GM18505 (cell line): ENCODE data around the gene MOV10L1.

Experiments
- ATAC-seq: cut with Tn5 transposase; IDR thresholded peaks from one replicate; pipeline ENCODE4 v1.9.1; 2021; ENCODE audit not compliant: unreplicated experiment
- POLR2A ChIP-seq: IDR thresholded peaks from 4 replicates; pipeline ENCODE4 v1.6.1; 2011; ENCODE audit warnings: borderline replicate concordance; ENCODE audit not compliant: insufficient read depth, insufficient read length; ENCODE audit errors: extremely low read depth

Gene MOV10L1

DNA sequence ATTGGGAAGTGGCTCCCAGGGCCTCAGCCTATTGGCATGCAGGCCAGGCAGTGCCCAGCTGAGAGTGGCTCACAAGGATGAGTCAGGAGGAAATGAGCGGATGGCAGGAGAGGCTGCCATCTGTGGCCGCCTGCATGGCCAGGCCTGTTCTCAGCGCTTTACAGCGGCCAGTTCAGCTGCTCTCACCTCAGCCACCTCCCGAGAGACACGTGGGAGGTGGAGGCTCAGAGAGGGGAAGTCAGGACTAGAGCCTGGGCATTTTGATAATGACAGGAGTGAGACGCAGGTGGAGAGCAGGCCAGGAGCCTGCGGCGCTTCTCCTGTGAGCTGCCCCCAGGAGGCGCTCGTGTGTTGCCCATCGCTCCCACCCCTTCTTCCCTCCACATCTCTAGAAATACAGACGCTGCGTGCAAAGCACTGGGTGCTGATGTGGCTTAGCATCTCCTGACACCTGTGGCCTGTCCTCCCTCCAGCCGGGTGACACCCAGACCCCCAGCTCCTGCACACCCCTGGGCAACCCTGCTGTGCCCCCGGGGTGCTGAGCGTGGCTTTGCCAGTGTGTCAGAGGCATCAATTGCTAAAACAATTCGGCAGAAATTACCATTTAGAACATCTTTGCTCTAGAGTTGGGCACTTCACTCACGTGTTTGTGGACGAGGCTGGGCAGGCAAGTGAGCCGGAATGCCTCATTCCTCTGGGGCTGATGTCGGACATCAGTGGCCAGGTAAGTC lies 59.4 kb downstream of the MOV10L1 start:
- peak; percentile 50 for ATAC-seq
- TF ChIP-seq POLR2A: no peak

DNA sequence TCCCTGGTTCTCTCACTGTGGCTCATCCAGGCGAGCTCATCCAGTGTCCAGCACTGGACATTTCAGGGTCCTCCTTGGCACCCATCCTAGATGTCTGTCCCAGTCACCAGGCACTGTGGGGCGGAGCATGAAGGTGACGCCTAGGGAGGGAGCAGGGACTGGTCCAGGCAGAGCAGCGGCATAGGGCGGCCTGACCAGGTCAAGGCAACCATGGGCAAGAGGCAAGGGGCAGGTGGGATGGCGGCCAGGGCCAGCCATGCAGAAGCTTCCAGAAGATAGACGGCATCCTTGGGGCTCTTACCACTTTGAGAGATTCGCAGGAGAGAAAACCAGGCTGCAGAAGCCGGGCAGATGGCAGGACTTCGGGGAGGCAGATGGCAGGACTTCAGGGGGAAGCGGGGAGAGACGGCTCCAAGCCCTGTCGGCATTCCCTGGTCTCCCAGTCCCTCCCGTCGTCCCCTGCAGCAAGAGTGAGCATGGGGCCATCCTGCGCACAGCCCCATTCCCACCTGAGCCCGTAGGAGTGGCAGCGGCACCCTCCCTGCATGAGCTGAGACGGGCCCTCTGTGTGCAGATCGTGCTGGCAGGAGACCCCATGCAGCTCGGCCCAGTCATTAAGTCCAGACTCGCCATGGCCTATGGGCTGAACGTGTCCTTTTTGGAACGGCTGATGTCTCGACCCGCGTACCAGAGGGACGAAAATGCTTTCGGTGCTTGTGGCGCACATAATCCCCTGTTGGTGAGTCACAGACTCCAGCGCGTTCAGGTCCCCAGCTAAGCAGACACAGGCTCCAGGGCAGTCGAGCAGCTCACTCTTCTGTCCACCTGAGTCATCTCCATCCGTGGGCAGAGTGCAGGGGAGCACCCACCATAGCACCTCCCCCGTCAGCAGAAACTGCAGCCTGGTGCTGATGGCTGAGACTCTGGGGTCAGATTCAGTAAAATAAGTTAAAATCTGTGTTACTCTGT lies 60.6 kb downstream of the MOV10L1 start:
- no peak for ATAC-seq
- no peak for TF ChIP-seq POLR2A

DNA sequence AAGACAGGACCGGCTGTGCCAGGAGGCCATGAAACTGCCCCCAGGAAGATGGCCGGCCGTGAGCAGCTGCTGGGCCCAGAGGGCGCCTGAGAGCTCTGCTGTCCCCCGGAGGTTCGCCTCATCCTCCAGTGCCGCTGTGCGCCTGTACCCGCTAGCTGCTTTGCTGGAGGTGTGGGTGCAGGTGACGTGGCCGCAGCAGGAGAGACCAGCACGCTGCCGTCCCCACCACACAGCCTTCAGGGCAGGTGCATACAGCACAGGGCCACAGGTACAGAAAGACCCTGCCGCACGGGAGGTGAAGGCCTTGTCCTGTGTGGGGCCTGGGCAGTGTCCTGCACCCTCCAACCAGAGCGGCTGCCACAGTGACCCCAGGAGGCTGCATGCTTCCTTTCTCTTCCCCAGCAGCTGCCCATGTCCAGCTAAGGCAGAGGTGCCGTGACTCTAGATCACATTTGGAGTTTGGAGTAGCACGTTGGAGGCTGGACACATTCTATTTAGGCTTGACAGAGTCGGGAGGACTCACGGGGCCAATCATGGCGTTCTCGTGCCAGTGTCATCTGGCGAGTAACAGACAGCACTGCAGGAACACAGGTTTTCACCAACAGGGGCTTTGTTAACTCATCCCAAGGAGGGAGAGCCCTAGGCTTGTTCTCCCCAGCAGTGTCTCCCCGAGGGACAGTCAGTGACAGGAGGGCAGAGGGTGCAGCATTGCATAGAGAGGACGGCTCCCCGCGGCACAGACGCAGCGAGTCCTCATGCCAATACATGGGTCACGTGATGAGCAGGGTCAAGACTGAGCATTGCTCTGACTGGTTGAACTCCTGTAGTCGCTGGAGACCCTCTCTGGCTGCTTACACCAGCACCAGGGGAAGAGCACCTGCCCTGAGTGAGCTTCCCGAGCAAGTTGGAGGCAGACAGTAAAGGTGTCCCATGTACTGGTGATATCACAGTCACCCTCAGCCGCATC lies 62.0 kb downstream of the MOV10L1 start:
- no peak for TF ChIP-seq POLR2A
- ATAC-seq: no peak

DNA sequence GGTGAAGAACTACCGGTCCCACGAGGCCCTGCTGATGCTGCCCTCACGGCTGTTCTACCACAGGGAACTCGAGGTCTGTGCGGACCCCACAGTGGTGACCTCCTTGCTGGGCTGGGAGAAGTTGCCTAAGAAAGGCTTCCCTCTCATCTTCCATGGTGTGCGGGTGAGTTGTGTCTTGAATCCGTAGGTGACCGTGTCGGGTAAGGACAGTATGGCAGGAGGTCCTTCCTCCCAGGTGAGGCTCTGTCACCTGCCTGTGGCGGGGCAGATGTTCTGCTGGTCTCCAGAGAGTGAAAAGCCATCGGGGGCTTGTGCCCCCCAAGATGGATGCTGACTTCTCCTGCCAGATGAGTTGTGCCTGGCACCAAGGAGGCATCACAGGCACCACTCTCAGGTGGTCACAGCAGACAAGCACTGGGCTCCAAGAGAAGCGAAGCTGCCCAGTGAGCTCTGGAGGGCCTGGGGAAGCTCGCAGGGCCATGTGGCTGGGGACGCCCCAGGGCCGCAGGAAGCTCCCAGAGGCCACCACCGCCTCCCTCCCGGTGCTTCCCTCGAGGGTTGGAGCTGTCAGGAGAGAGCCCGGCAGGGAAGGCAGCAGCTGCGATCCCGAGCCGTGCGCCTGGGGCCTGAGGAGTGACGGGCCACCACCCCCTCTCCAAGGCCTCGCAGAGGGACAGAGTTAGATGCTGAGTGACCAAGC lies 63.4 kb downstream of the MOV10L1 start:
- ATAC-seq: no peak
- TF ChIP-seq POLR2A: no peak

DNA sequence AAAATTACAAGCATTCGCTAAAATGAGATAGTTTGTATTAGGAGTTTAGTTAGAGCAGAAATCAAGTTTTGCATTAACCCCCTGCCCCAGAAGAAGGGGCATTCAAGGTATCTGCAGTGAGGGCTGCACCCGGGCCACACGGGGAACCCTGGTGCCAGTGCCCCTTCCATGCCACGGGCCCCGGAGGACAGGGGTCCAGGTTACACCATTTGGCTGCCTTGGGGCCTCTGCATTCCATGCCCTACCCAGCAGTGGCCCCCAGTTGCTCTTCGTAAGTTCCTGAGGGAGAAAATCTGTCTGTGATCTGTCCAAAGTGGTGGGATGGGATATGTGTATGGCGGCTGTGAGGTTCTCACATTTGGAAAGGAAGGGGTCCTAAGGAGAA lies 63.9 kb downstream of the MOV10L1 start:
- no peak for TF ChIP-seq POLR2A
- no peak for ATAC-seq

DNA sequence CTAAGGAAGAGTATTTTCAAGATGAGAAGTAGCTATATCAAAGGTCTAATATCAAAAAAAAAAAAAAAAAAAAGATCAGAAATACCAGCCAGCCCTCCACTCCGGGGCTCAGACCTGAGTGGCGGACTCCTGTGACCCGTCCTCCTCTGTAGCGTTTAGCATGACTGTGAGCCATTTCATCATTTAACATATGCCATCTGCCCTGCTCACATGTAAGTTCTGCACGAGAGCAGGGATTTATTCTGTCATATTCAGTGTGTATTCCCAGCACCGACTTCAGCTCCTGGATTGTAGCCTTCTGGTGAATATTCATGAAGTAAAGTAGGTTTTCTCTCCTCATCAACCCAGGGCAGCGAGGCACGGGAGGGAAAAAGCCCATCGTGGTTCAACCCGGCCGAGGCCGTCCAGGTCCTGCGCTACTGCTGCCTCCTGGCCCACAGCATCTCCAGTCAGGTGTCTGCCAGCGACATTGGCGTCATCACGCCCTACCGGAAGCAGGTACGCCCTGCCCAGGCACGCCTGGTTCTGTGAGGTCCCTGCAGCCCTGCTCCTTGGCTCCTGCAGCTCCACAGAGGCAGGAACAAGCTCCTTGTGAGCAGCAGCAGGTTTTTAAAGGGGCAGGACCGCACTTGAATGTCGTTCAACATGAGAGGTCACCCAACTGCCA lies 68.0 kb downstream of the MOV10L1 start:
- no peak for ATAC-seq
- no peak for TF ChIP-seq POLR2A

DNA sequence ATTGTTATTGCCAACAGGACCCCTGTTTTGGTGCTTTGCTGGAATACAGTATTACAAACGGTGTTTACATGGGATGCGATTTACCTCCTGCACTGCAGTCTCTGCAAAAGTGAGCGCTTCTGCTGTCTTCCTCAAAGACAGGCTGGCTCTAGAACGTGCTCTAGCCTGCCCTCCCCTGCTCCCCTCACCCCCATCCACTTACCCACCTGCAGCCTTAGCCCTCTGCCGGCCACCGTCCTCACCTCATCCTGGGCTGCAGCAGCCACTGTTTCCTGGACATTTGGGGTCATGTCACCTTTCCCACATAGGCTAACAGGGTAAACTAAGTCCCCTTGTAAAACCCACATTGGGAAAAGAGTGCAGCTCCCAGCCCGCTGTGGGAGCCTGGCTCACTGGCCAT lies 71.1 kb downstream of the MOV10L1 start:
- no peak for ATAC-seq
- TF ChIP-seq POLR2A: no peak

DNA sequence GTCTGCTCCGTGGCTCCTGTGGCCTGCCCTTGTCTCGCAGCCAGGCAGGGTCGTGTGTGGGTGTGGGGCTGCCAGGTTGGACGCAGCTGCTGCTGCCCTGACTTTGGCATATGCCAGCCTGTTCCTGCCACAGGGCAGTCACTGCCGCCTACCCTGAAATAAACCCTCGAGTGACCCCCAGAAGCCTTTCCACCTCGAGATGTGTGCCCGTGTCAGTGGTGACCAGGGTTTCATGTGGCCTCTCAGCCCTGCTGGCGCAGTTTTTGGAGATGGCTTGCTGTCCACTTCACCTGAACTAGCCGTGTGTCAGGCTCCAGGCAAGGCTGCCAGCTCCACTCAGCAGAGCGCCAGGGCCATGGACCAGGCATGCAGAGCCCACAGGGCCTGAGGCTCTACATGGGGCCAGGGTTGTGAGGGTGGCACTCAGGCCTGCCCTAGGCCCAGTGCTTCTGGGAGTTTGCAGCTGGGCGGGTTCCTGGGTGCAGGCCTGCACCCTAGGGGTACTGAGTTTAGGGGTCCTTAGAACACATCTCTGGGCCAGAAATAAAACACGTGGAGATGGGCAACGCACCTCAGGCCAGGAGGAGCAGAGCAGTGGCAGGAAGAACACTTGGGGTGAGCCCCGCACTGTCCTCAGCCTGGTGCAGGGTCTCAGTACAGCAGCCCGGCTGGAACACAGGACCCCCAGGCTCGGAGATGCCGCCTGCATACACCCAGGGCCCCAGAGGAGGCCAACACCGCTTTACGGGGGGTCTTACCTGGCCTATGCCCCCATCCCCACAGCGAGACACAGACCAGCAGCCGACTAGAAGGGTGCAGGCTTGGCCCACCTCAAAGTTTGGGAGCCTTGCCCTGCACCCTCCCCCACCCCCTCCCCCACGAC lies 71.9 kb downstream of the MOV10L1 start:
- ATAC-seq: no peak
- TF ChIP-seq POLR2A: no peak

DNA sequence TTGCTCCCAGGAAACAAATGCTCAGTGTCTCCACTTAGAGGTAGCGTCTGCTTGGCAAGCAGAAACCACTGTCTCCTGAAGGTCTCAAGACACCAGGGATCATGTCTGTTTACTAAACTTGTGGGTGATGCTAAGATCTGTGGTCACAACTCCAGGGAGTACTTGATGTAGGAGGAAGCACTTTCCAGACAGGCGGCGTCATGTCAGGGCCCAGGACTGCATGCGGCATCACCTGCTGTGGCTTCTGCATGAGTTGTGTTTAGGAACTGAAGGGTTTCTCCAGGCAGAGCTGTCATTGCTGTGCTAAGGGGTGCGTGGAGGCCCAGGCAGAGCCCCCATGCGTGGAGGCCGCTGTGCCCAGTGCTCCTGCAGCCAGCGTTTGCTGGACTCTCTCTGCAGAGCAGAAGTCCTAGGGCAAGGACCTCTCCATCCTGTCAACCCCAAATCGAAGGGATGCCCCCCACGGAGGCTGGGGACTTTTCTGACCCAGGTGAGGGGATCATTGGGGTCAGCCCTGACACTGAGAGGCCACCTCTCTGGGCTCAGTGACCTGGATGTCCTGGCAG lies 72.7 kb downstream of the MOV10L1 start:
- ATAC-seq: no peak
- no peak for TF ChIP-seq POLR2A

DNA sequence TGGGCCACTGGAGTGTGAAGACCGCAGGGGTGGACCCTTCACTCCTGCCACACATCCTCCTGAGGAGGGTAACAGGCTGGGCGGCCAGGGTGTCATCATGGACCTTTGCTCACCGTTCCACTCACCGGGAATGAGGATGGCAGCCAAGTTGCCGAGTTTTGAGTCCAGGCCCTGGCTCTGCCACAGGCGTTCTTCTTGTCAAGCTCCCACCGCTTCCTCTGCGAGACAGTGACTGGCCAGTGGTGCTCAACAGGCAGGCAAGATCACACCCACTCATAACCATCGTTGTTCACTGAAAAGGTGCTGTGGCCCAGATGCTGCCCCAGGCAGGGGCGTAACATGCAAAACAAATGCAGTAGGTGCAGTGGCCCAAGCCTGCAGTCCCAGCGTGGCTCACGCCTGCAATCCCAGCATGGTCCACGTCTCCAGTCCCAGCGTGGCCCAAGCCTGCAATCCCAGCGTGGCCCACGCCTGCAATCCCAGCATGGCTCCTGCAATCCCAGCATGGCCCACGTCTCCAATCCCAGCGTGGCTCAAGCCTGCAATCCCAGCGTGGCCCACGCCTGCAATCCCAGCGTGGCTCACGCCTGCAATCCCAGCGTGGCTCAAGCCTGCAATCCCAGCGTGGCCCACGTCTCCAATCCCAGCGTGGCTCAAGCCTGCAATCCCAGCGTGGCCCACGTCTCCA lies 75.8 kb downstream of the MOV10L1 start:
- no peak for ATAC-seq
- TF ChIP-seq POLR2A: no peak
